ENCODE data around the gene PTGR3.
A peak's percentile ranks its signal among the peaks of the same experiment; 100 is the strongest.

PTGR3 gene

DNA sequence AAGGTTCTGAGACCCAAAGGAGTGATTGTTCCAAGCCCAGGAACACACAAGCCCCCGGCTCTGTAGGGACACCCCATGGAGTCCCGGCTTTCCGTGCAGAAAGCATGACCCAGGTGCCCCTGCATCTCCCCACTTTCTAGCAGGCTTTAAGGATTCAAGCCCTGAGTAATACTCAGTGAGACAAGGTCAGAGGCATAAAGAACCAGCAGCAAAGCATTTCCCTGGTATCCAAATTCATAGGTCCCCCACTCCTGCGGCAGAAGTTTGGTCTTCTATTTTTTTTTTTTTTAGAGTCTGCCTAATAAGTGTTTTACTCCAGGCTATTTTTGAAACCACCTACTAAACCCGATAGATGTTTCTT lies 18.0 kb upstream of the PTGR3 start:
- Mint-ChIP-seq H3K27me3 (no peaks in the 10 kb centered on the region), H3K27ac (no peak overlapping the region), H3K36me3 (ENCODE audit: low read depth) (peaks cover 7% of the 10 kb centered on the region), H3K4me1 (peaks cover 75% of the 10 kb centered on the region), H3K4me3 (peak overlapping the region; percentile 38), H3K9me3 (no peaks in the 10 kb centered on the region)
- no peak for ATAC-seq
- DNase-seq: no peak

DNA sequence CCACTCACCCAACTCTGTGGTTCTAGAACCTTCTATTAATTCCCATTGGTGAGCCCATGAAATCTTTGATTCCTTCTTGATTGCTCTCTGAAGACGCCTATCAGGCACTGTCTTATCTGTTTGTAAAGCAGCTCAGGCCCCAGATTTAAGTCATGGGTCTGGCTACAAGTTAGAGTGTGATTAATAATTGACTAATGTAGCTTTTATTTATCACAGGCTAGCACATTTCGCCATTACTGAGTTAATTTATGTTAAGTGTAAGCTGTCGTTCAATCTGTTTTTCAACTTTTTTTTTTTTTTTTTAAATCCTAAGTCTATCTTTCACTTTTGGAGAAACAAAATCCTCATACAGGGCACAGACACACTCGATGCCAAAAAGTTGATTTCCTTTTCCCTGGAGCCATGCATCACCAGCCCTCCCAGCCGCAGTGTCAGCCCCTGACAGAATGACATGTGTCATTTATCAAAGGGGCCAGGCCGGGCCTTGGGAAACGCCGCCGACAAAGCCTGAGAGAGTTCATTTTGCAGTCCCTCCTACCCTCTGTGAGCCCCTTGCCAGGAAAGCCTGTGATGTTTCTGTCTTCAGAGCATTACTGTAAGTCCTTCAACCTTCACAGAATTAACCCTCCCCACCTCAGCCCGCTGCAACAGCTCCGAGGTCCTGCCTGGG lies 17.5 kb upstream of the PTGR3 start:
- peak; percentile 68 for ATAC-seq
- Mint-ChIP-seq H3K36me3 (ENCODE audit: low read depth) (peaks cover 7% of the 10 kb centered on the region), H3K4me1 (peaks cover 78% of the 10 kb centered on the region), H3K27me3 (no peaks in the 10 kb centered on the region), H3K9me3 (no peaks in the 10 kb centered on the region), H3K4me3 (peak overlapping the region; percentile 38), H3K27ac (peak overlapping the region; percentile 47)
- DNase-seq: no peak

DNA sequence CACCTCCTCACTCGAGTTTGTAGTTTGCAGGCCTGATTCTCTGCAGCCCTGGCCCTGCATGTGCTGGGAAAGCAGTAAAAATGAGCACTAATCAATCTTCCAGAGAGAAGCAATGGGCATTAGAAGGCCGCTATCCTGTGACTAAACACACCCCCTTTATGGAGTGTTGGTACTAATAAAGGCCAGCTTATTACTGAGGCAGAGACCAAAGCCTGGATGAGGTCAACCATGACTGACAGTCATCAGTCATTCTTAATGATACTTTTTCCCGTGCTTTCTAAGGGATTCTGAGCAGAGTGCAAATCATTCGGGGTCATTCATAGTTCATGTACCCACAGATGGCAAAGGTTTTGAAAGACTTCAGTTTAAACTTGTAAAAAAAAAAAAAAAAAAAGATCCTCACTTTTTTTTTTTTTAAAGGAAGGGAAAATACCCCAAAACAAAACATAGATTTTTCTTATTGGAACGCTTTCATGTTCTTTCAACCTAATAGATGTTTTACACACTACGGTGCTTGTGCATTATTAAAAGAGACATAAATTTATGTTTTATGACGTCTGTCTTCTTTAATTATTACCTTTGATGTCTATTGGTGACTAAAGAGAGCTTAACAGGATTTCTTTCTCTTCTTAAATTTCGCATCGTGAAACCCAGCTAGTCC lies 14.9 kb upstream of the PTGR3 start:
- no peaks in the 10 kb centered on the region for H3K9me3 Mint-ChIP-seq
- H3K27ac Mint-ChIP-seq: no peak overlapping the region
- H3K4me1 Mint-ChIP-seq: peaks cover 82% of the 10 kb centered on the region
- no peak for DNase-seq
- H3K36me3 Mint-ChIP-seq (ENCODE audit: low read depth): no peaks in the 10 kb centered on the region
- peak; percentile 48 for ATAC-seq
- no peaks in the 10 kb centered on the region for H3K27me3 Mint-ChIP-seq
- no peak overlapping the region for H3K4me3 Mint-ChIP-seq

DNA sequence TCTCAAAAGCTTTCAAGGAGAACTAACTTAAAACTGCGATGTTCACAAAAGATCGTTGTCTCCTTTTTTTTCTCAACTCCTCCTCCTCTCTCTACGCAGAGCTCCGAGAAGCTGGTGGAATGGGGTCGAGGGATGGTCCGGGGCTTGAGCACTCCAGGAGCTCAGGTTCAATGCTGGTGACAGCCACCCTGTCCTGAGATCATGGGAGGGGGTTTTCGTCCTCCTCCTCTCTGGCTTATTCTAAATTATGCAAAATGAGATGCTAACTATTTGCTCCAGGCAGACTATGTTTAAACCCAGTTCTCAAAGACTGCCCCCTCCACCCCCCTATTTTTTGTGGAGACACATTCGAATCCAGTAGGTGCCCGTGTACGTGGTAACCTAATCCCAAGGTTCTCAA lies 13.5 kb upstream of the PTGR3 start:
- Mint-ChIP-seq H3K4me1 (peaks cover 73% of the 10 kb centered on the region), H3K27ac (no peak overlapping the region), H3K36me3 (ENCODE audit: low read depth) (no peaks in the 10 kb centered on the region)

DNA sequence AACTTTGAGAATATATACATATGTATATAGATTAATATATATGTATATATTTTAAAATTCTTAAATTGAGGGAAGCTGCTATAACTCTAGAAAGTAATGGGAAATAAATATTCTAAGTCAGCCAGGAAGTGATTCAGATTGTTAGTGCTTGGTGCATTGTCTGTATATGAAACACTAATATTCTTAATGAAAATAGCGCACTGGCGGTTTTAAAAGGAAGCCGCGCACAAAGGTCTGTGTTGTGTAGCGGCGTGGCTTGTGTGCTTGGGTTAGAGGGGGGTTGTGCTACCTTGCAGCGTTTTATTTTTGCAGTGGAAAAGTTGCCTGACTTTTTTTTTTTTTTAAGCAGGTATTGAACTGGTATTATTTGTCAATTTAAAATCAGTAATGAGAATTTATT lies 13.0 kb upstream of the PTGR3 start:
- ATAC-seq: no peak
- Mint-ChIP-seq H3K9me3 (no peaks in the 10 kb centered on the region), H3K27ac (no peak overlapping the region), H3K27me3 (no peaks in the 10 kb centered on the region), H3K4me1 (peaks cover 71% of the 10 kb centered on the region), H3K4me3 (peak overlapping the region; percentile 11), H3K36me3 (ENCODE audit: low read depth) (no peaks in the 10 kb centered on the region)
- no peak for DNase-seq

More for the DNA sequence above, 13.5 kb upstream of the PTGR3 start:
- ATAC-seq: no peak
- DNase-seq: no peak
- no peaks in the 10 kb centered on the region for H3K9me3 Mint-ChIP-seq
- H3K27me3 Mint-ChIP-seq: no peaks in the 10 kb centered on the region
- H3K4me3 Mint-ChIP-seq: peak overlapping the region; percentile 11

DNA sequence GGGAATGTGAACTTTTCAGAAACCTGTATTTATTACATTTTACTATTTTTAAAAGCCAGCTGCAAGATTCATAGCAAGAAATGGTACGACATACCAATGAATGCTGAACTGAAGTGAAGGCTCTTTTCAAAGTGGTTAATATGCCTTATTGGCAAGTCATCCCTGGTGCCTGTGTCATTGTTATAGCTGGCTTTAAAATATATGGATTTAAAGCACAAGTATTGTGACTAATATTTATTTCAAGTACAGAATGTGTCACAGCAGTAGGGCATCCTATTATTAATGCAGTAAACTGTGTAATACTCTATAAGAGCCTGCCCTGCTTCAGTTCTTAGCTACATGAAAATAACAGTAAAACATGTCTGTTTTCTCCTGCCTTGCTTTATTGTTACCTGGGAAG lies 12.5 kb upstream of the PTGR3 start:
- H3K4me1 Mint-ChIP-seq: peaks cover 71% of the 10 kb centered on the region
- H3K27ac Mint-ChIP-seq: no peak overlapping the region
- H3K9me3 Mint-ChIP-seq: no peaks in the 10 kb centered on the region
- H3K27me3 Mint-ChIP-seq: no peaks in the 10 kb centered on the region
- no peak overlapping the region for H3K4me3 Mint-ChIP-seq
- H3K36me3 Mint-ChIP-seq (ENCODE audit: low read depth): no peaks in the 10 kb centered on the region
- ATAC-seq (no peak), DNase-seq (no peak)

DNA sequence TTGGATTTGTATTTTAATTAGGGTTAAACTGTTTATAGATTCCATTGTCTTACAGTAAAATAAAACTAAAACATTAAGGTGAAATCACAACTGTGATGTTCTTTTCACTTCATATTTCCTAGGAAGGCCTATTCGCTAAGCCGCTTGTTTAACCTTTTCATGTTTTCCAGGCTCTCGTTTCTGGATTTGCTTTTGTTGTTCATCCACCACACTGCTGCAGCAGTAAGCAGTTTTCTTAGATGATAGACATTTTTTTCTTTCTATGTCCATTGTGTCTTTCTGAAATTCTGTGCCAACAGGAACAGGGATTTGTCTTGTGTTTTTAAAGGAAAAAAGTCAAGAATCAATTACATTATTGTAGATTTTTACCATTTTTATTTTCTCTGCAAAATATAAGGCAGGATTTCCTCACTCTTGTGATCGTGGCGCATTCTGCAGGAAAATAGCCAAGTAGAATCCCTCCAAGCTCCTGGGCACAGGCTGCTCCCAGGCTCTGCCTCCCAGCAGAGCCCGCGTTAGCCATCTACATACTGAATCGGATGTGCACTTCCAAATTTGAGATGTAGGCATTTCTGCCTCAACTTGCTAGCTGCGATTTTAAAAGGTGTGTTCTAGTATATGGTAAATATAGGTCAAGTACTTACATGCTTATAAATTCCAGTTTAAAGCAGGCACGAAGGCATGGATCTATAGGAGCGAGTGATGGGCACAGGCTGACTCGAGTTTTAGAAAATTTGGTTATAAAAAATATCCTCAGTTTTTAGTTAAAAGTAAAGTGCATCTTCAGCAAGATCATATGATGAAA lies 11.8 kb upstream of the PTGR3 start:
- no peak overlapping the region for H3K27ac Mint-ChIP-seq
- no peak overlapping the region for H3K4me3 Mint-ChIP-seq
- H3K36me3 Mint-ChIP-seq (ENCODE audit: low read depth): no peaks in the 10 kb centered on the region
- no peaks in the 10 kb centered on the region for H3K27me3 Mint-ChIP-seq
- H3K9me3 Mint-ChIP-seq: no peaks in the 10 kb centered on the region
- ATAC-seq (no peak), DNase-seq (no peak)
- peaks cover 69% of the 10 kb centered on the region for H3K4me1 Mint-ChIP-seq

DNA sequence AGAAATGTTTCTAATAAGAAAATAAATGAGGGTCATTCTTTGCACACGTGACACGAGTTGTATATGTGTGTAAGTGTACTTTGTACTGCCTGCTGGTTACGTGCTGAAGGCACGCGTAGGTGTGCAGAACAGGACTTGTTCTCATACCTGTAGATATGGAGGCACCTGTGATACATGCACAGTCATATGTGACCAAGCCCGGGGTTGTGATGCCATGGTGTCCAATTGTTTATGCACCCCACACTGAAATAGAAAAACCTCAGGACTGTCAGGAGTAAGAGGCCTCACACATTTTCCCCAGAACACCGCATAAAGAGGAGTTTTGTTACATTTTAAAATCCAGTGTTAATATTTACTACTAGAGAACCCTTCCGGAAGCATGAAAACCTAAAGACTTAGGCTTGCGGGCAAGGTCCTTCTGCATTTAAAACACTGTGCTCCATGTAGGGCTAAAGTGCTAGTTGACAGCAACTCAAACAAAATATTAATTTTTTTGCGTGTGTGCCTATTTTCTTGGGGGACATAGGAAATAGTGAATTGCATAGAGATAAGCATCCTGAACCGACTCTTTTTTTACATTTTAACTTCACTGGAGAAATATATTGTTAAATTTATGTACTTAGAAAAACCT lies 10.9 kb upstream of the PTGR3 start:
- no peak overlapping the region for H3K4me3 Mint-ChIP-seq
- H3K27ac Mint-ChIP-seq: no peak overlapping the region
- ATAC-seq (no peak), DNase-seq (no peak)
- H3K9me3 Mint-ChIP-seq: no peaks in the 10 kb centered on the region
- peaks cover 2% of the 10 kb centered on the region for H3K36me3 Mint-ChIP-seq (ENCODE audit: low read depth)
- H3K4me1 Mint-ChIP-seq: peaks cover 75% of the 10 kb centered on the region
- no peaks in the 10 kb centered on the region for H3K27me3 Mint-ChIP-seq

DNA sequence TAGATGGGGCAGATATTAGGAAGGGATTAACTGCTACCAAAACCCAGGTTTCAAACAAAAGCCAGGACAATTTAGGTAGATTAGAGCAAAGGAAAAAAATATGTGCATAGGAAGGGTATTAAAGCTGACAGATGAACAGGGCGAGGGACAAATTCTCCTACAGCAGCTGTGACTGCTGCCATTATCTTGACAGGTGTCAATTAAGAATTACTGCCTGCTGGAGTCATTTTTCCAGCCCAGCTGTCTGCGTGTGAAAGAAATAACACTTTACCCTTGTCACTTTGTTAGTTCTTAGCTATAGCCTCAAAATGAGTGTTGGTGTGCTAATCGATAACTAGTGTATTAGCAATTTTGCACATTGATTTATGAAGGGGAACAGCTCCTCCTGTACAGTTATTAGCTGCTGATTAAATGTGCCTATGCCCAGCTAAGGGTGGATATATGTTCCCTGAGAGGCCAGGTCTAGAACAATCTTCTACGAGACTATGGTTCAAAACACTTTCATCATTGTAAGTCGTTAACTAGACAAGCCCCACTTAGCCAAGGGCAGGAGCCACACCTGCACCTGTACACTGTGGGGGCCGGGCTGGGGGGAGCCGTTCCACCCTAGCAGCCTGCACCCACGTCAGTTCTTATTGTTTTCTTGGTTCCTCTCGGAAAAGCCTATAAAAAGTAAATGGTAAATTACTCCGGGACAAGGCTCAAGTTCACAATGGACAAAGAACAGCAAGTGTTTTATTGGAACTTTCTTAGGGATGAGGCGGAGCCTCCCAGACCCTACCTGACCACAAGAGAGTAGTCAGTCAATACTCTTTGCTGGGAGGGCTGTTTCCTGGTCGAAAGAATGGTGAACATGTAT lies 9.4 kb upstream of the PTGR3 start:
- H3K36me3 Mint-ChIP-seq (ENCODE audit: low read depth): peaks cover 2% of the 10 kb centered on the region
- peaks cover 77% of the 10 kb centered on the region for H3K4me1 Mint-ChIP-seq
- no peaks in the 10 kb centered on the region for H3K27me3 Mint-ChIP-seq
- H3K4me3 Mint-ChIP-seq: no peak overlapping the region
- DNase-seq (no peak), ATAC-seq (no peak)
- peak overlapping the region; percentile 33 for H3K27ac Mint-ChIP-seq
- H3K9me3 Mint-ChIP-seq: no peaks in the 10 kb centered on the region

DNA sequence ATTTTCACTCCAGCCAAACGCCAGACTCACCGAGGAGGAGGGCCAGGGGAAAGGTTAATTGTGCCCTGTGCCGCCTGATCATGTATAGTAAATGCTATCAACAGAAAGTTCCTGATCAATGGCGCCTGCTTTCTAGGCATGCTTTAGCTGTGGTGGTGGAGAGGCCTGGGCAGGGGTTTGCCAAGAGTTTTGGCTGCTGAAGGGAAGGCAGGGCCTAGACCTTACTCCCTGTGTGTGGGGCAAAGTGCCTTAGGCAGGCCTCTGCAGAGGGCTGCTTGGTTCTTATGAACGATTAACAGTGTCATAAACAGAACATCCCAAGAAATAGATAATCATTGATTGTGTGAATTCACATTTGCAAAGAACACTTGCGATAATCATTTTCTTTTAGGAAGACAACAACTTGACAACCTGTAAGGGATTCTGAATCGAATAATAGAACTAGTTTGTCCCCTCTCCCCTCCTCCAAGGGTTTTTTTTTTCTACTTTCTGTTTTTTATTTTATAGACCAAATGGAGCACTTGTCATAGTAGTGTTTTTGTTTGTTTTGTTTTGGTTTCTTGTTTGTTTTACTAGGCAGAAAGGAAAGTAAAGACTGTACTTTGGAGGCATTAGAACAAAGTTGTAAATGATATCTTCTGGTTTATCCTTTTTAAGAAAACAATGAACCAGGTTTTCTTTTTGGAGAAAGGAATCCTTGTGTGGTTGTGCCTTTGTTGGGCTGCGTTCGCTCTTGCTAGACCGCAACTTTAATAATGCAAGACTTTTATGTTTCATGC lies 8.2 kb upstream of the PTGR3 start:
- peaks cover 78% of the 10 kb centered on the region for H3K4me1 Mint-ChIP-seq
- peak overlapping the region; percentile 27 for H3K4me3 Mint-ChIP-seq
- H3K27ac Mint-ChIP-seq: no peak overlapping the region
- H3K9me3 Mint-ChIP-seq: no peaks in the 10 kb centered on the region
- no peaks in the 10 kb centered on the region for H3K27me3 Mint-ChIP-seq
- ATAC-seq: no peak
- DNase-seq: no peak
- peaks cover 2% of the 10 kb centered on the region for H3K36me3 Mint-ChIP-seq (ENCODE audit: low read depth)

DNA sequence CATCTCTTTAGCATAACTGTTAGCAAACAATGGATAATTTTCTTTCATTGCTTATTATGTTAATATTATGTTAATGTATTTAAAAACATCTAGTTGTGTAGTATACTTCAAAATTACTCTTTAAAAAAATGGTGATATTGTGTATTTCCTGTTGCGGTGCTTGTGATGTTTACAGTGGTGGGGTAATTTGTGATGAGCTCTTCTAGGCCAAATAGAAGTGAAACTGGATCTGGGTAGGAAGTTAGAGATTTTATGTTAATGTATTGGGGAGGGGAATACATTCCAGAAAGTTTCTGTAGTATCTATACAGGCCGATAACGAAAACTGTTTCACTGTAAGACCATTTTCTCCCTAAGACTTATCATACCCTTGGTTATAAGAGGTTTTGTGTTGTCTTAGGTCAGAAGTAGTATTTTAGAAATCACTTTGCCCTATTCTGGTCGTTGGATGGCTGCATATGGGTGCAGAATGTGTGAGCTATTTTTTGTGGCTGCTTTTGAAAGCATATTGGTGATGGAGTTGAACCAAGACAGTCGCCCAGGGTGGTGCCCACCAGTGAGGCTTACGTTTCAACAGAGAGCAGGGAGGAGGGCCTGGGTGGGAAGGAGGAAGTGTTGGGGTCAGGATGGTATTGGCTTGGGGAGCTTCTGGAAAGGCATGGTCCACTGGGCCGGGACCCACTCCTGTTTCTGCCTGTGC lies 7.4 kb upstream of the PTGR3 start:
- H3K36me3 Mint-ChIP-seq (ENCODE audit: low read depth): peaks cover 2% of the 10 kb centered on the region
- H3K9me3 Mint-ChIP-seq: no peaks in the 10 kb centered on the region
- peak overlapping the region; percentile 27 for H3K4me3 Mint-ChIP-seq
- peaks cover 72% of the 10 kb centered on the region for H3K4me1 Mint-ChIP-seq
- peak overlapping the region; percentile 84 for H3K27ac Mint-ChIP-seq
- no peaks in the 10 kb centered on the region for H3K27me3 Mint-ChIP-seq
- no peak for DNase-seq
- no peak for ATAC-seq

DNA sequence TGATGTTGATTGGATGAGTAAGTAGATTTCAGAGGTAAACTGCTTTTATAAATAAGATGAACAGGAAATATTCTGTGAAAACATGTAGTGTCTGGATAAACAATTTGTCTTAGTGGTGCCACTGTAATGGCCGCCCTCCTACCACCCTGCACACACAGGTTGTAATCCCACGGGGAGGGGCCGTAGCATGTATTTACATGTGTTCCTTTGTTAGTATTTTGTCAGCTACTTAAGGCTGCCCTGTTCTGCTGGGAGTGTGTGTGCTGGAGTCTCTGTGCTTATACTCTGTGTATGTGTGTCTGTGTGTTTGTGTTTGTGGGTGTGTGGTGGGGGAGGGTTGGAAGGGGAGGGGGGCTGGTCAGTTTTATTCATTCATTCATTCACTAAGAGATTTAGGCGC lies 6.7 kb upstream of the PTGR3 start:
- ATAC-seq (no peak), DNase-seq (no peak)
- H3K27me3 Mint-ChIP-seq: no peaks in the 10 kb centered on the region
- no peaks in the 10 kb centered on the region for H3K9me3 Mint-ChIP-seq
- H3K27ac Mint-ChIP-seq: peak overlapping the region; percentile 34
- H3K4me3 Mint-ChIP-seq: no peak overlapping the region
- H3K4me1 Mint-ChIP-seq: peaks cover 67% of the 10 kb centered on the region
- H3K36me3 Mint-ChIP-seq (ENCODE audit: low read depth): peaks cover 4% of the 10 kb centered on the region
